SK-N-SH (cell line): Measurements from ENCODE around the gene MAP2K5.

Source experiments
- EP300 ChIP-seq, 2 experiments: IDR thresholded peaks; 2 replicates each; pipeline versions ENCODE4 v1.4.0 to v1.6.1; 2012; ENCODE audit warnings: borderline replicate concordance in 1 of 2, low read depth in 1 of 2, low read length in 1 of 2
- EZH2phosphoT487 ChIP-seq: fragments of 200-600 bp; sonication (generic); IDR thresholded peaks from 2 replicates; pipeline ENCODE4 v1.6.1; 2017; ENCODE audit warnings: low read depth, mixed run types, mild to moderate bottlenecking, antibody characterized with exemption, moderate library complexity, borderline replicate concordance
- GABPA ChIP-seq: IDR thresholded peaks from 2 replicates; pipeline ENCODE4 v1.4.0; 2012; ENCODE audit warnings: low read depth, mild to moderate bottlenecking
- JUND ChIP-seq: IDR thresholded peaks from 2 replicates; pipeline ENCODE4 v1.4.0; 2012
- MAX ChIP-seq: IDR thresholded peaks from 2 replicates; pipeline ENCODE4 v1.4.0; 2012; ENCODE audit warnings: low read depth
- POLR2AphosphoS5 ChIP-seq: IDR thresholded peaks from 2 replicates; pipeline ENCODE4 v1.6.1; 2012; ENCODE audit warnings: low read depth, low read length
- RAD21 ChIP-seq: IDR thresholded peaks from 2 replicates; pipeline ENCODE4 v1.6.1; 2012; ENCODE audit warnings: mild to moderate bottlenecking, low read length
- REST ChIP-seq: IDR thresholded peaks from 2 replicates; pipeline ENCODE4 v1.6.1; 2012; ENCODE audit warnings: mild to moderate bottlenecking, low read depth, low read length, moderate library complexity
- TAF1 ChIP-seq: IDR thresholded peaks from 2 replicates; pipeline ENCODE4 v1.6.1; 2012; ENCODE audit warnings: low read depth, mild to moderate bottlenecking, low read length, moderate library complexity, borderline replicate concordance
- USF1 ChIP-seq: IDR thresholded peaks from 2 replicates; pipeline ENCODE4 v1.4.0; 2012; ENCODE audit warnings: low read depth, borderline replicate concordance
- TF ChIP-seq, protein P1 (sequence below): fragments of 200-600 bp; sonication (generic); IDR thresholded peaks from 2 replicates; pipeline ENCODE4 v1.6.1; 2017; ENCODE audit warnings: antibody characterized with exemption, mild to moderate bottlenecking, moderate library complexity
- TF ChIP-seq, protein P2 (sequence below): IDR thresholded peaks from 2 replicates; pipeline ENCODE4 v1.4.0; 2012; ENCODE audit warnings: low read depth, borderline replicate concordance

GRCh38 chr15:67783303-67783702 is 240.8 kb downstream of the MAP2K5 start:
- TF ChIP-seq, protein P1, sequence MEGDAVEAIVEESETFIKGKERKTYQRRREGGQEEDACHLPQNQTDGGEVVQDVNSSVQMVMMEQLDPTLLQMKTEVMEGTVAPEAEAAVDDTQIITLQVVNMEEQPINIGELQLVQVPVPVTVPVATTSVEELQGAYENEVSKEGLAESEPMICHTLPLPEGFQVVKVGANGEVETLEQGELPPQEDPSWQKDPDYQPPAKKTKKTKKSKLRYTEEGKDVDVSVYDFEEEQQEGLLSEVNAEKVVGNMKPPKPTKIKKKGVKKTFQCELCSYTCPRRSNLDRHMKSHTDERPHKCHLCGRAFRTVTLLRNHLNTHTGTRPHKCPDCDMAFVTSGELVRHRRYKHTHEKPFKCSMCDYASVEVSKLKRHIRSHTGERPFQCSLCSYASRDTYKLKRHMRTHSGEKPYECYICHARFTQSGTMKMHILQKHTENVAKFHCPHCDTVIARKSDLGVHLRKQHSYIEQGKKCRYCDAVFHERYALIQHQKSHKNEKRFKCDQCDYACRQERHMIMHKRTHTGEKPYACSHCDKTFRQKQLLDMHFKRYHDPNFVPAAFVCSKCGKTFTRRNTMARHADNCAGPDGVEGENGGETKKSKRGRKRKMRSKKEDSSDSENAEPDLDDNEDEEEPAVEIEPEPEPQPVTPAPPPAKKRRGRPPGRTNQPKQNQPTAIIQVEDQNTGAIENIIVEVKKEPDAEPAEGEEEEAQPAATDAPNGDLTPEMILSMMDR: no peak
- TF ChIP-seq POLR2AphosphoS5: no peak
- TF ChIP-seq, protein P2, sequence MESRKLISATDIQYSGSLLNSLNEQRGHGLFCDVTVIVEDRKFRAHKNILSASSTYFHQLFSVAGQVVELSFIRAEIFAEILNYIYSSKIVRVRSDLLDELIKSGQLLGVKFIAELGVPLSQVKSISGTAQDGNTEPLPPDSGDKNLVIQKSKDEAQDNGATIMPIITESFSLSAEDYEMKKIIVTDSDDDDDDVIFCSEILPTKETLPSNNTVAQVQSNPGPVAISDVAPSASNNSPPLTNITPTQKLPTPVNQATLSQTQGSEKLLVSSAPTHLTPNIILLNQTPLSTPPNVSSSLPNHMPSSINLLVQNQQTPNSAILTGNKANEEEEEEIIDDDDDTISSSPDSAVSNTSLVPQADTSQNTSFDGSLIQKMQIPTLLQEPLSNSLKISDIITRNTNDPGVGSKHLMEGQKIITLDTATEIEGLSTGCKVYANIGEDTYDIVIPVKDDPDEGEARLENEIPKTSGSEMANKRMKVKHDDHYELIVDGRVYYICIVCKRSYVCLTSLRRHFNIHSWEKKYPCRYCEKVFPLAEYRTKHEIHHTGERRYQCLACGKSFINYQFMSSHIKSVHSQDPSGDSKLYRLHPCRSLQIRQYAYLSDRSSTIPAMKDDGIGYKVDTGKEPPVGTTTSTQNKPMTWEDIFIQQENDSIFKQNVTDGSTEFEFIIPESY: no peak
- no peak for TF ChIP-seq MAX
- no peak for TF ChIP-seq GABPA
- TF ChIP-seq JUND: no peak
- TF ChIP-seq TAF1: no peak
- TF ChIP-seq RAD21: no peak
- TF ChIP-seq EZH2phosphoT487: no peak
- no peak for TF ChIP-seq EP300 (IDR thresholded peaks at IDR 0.05; ENCODE audit: borderline replicate concordance in 1 of 2, low read depth in 1 of 2, low read length in 1 of 2)
- no peak for TF ChIP-seq USF1
- TF ChIP-seq REST: no peak
